GM23248 (cell line): ENCODE data around the gene EXOC1L. TPM values are rescaled to one million over a fixed set of nuclear protein-coding genes. Genes with fewer than 3 reads are reported as not detected.
A peak's percentile ranks its signal among the peaks of the same experiment; 100 is the strongest.
"Not testable (repeated sequence)": the region's sequence is repeated elsewhere in the genome, so short reads cannot be mapped to it uniquely, and the experiment has no call there.

Source experiments
- DNase-seq: peaks from one replicate; pipeline ENCODE4 v3.0.0-alpha.2; 2015
- H2AFZ ChIP-seq: fragments of 200-600 bp; sonication (generic); 2 replicates; pipeline ENCODE4 v1.6.1; 2016; ENCODE audit warnings: antibody characterized with exemption
- H3F3A ChIP-seq: fragments of 200-600 bp; sonication (generic); 2 replicates; pipeline ENCODE4 v1.6.1; 2016; ENCODE audit warnings: mild to moderate bottlenecking, antibody characterized with exemption, mixed run types; ENCODE audit not compliant: insufficient read depth
- H3K27ac ChIP-seq: fragments of 200-600 bp; sonication (generic); 2 replicates; pipeline ENCODE4 v1.5.1; 2016; ENCODE audit warnings: mild to moderate bottlenecking
- H3K27me3 ChIP-seq: fragments of 200-600 bp; sonication (generic); replicated peaks from 2 replicates; pipeline ENCODE4 v1.6.1; 2016; ENCODE audit warnings: mild to moderate bottlenecking; ENCODE audit not compliant: insufficient read depth
- H3K36me3 ChIP-seq: fragments of 200-600 bp; sonication (generic); 2 replicates; pipeline ENCODE4 v1.6.1; 2016; ENCODE audit warnings: low read depth, mild to moderate bottlenecking
- H3K4me1 ChIP-seq: fragments of 200-600 bp; sonication (generic); 2 replicates; pipeline ENCODE4 v1.6.1; 2016; ENCODE audit warnings: mild to moderate bottlenecking; ENCODE audit not compliant: insufficient read depth
- H3K4me2 ChIP-seq: fragments of 200-600 bp; sonication (generic); one replicate; pipeline ENCODE4 v1.6.1; 2016; ENCODE audit warnings: mild to moderate bottlenecking; ENCODE audit not compliant: unreplicated experiment
- H3K4me3 ChIP-seq: fragments of 200-600 bp; sonication (generic); 2 replicates; pipeline ENCODE4 v1.5.1; 2016; ENCODE audit warnings: mild to moderate bottlenecking
- H3K79me2 ChIP-seq: fragments of 200-600 bp; sonication (generic); 2 replicates; pipeline ENCODE4 v1.6.1; 2016; ENCODE audit warnings: mild to moderate bottlenecking; ENCODE audit not compliant: insufficient read depth
- H3K9ac ChIP-seq: fragments of 200-600 bp; sonication (generic); 2 replicates; pipeline ENCODE4 v1.6.1; 2016; ENCODE audit warnings: mild to moderate bottlenecking
- H3K9me2 ChIP-seq: fragments of 200-600 bp; sonication (generic); 2 replicates; pipeline ENCODE4 v1.6.1; 2016; ENCODE audit warnings: mixed run types, mild to moderate bottlenecking, moderate library complexity; ENCODE audit not compliant: insufficient read depth
- H3K9me3 ChIP-seq: fragments of 200-600 bp; sonication (generic); one replicate; pipeline ENCODE4 v1.6.1; 2017; ENCODE audit warnings: low read depth
- H4K20me1 ChIP-seq: fragments of 200-600 bp; sonication (generic); 2 replicates; pipeline ENCODE4 v1.6.0; 2016; ENCODE audit not compliant: insufficient read depth
- EZH2 ChIP-seq: fragments of 200-600 bp; sonication (generic); IDR thresholded peaks from 2 replicates; pipeline ENCODE4 v1.6.1; 2018; ENCODE audit warnings: antibody characterized with exemption, mild to moderate bottlenecking; ENCODE audit not compliant: insufficient read depth, poor library complexity, severe bottlenecking
- EZH2phosphoT487 ChIP-seq: fragments of 200-600 bp; sonication (generic); IDR thresholded peaks from 2 replicates; pipeline ENCODE4 v1.6.1; 2018; ENCODE audit warnings: antibody characterized with exemption, moderate library complexity, mild to moderate bottlenecking, low read depth; ENCODE audit not compliant: insufficient read depth
- WGBS, 2 experiments: methylation state at CpG; one replicate each; pipeline ENCODE4 v1.1.6; 2015 to 2017; ENCODE audit warnings: low lambda C conversion rate in 2 of 2, low coverage in 1 of 2; ENCODE audit errors: missing lambda C conversion rate in 2 of 2; 5-methylcytosine and 5-hydroxymethylcytosine counted together
- in situ Hi-C: fragments of 300-500 bp; cut with MboI; formaldehyde crosslinking; loops from 2 replicates; pipeline ENCODE4 v1.15.0; 2020
- polyA plus RNA-seq: library from polyadenylated mRNA; unstranded; fragments of >200 nt; fragmentation: Nextera tagmentation; extraction: Ambion mirVana; gene quantifications from 2 replicates; pipeline ENCODE4 v1.2.1, GENCODE V29; 2016
- total RNA-seq: library from RNA; depleted of rRNA; stranded (reverse); fragments of >200 nt; shearing (Covaris generic); gene quantifications from 2 replicates; pipeline ENCODE4 v1.2.3, GENCODE V29; 2014

Gene EXOC1L
- total and polyA plus RNA-seq, 2 experiments from 2014 or later: not detected

- no peak overlapping the region for H3K27ac ChIP-seq
- no peaks in the 10 kb centered on the region for H3K79me2 ChIP-seq
- no peaks in the 10 kb centered on the region for H3K36me3 ChIP-seq
- H3K9me3 ChIP-seq: no peaks in the 10 kb centered on the region
- no peak overlapping the region for H2AFZ ChIP-seq
- no peak overlapping the region for H3K4me3 ChIP-seq
- 2 to 12% methylated on average over 1 of the region's 1 CpG for WGBS, 2 experiments
- in situ Hi-C loops: no loop called here
- no peaks in the 10 kb centered on the region for H3F3A ChIP-seq
- H3K27me3 ChIP-seq: no peaks in the 10 kb centered on the region
- TF ChIP-seq EZH2 (no peak), EZH2phosphoT487 (no peak)
- no peak overlapping the region for H3K9ac ChIP-seq
- no peaks in the 10 kb centered on the region for H3K4me1 ChIP-seq
- H3K9me2 ChIP-seq: no peaks in the 10 kb centered on the region
- no peaks in the 10 kb centered on the region for H4K20me1 ChIP-seq
- DNase-seq: no peak
- no peak overlapping the region for H3K4me2 ChIP-seq
These were observed 18.3 kb downstream of the EXOC1L start for GRCh38 chr4:55837903-55838302.

- Histone ChIP-seq H4K20me1 (no peaks in the 10 kb centered on the region), H3K27me3 (no peaks in the 10 kb centered on the region), H3K4me2 (no peak overlapping the region), H3K79me2 (no peaks in the 10 kb centered on the region), H3F3A (no peaks in the 10 kb centered on the region), H3K9me2 (no peaks in the 10 kb centered on the region), H3K4me1 (no peaks in the 10 kb centered on the region), H3K9me3 (no peaks in the 10 kb centered on the region), H3K4me3 (no peak overlapping the region), H3K9ac (no peak overlapping the region), H3K36me3 (no peaks in the 10 kb centered on the region), H2AFZ (no peak overlapping the region), H3K27ac (no peak overlapping the region)
- in situ Hi-C loops: no loop called here
- TF ChIP-seq EZH2: no peak
- TF ChIP-seq EZH2phosphoT487: no peak
- 18 to 23% methylated on average over 1 of the region's 1 CpG for WGBS, 2 experiments
- DNase-seq: peak; percentile 19
These were observed 18.8 kb downstream of the EXOC1L start for GRCh38 chr4:55838356-55838755.

GRCh38 chr4:55838952-55839351, 19.4 kb downstream of the EXOC1L start:
- H4K20me1 ChIP-seq: no peaks in the 10 kb centered on the region
- no peaks in the 10 kb centered on the region for H3F3A ChIP-seq
- no peak overlapping the region for H3K4me2 ChIP-seq
- no peak overlapping the region for H3K27ac ChIP-seq
- H3K27me3 ChIP-seq: no peaks in the 10 kb centered on the region
- in situ Hi-C loops: no loop called here
- no peak overlapping the region for H3K9ac ChIP-seq
- H3K4me3 ChIP-seq: no peak overlapping the region
- no peaks in the 10 kb centered on the region for H3K4me1 ChIP-seq
- no peak overlapping the region for H2AFZ ChIP-seq
- H3K9me3 ChIP-seq: no peaks in the 10 kb centered on the region
- H3K79me2 ChIP-seq: no peaks in the 10 kb centered on the region
- TF ChIP-seq EZH2phosphoT487 (no peak), EZH2 (no peak)
- no peaks in the 10 kb centered on the region for H3K9me2 ChIP-seq
- no peak for DNase-seq
- H3K36me3 ChIP-seq: no peaks in the 10 kb centered on the region

- no peaks in the 10 kb centered on the region for H3K9me3 ChIP-seq
- 26 to 29% methylated on average over 1 of the region's 1 CpG for WGBS, 2 experiments
- in situ Hi-C loops: no loop called here
These were observed 21.4 kb downstream of the EXOC1L start for GRCh38 chr4:55840956-55841355.

GRCh38 chr4:55841373-55842239, 22.0 kb downstream of the EXOC1L start:
- WGBS, 2 experiments: 59 to 65% methylated on average over 18 to 20 of the region's 22 CpGs
- H3K9ac ChIP-seq, H3K4me2 ChIP-seq, H3K27me3 ChIP-seq, H3K4me3 ChIP-seq, H3F3A ChIP-seq, H4K20me1 ChIP-seq, H3K36me3 ChIP-seq, H2AFZ ChIP-seq, H3K4me1 ChIP-seq, H3K27ac ChIP-seq, in situ Hi-C loops, H3K9me2 ChIP-seq, H3K9me3 ChIP-seq, H3K79me2 ChIP-seq, DNase-seq: not testable (repeated sequence)

More at GRCh38 chr4:55840956-55841355, 21.4 kb downstream of the EXOC1L start:
- Histone ChIP-seq H3K9me2 (no peaks in the 10 kb centered on the region), H3K4me2 (no peak overlapping the region), H3F3A (no peaks in the 10 kb centered on the region), H3K27me3 (no peaks in the 10 kb centered on the region), H2AFZ (no peak overlapping the region), H4K20me1 (no peaks in the 10 kb centered on the region), H3K4me3 (no peak overlapping the region), H3K27ac (no peak overlapping the region), H3K9ac (no peak overlapping the region), H3K4me1 (no peaks in the 10 kb centered on the region), H3K79me2 (no peaks in the 10 kb centered on the region), H3K36me3 (no peaks in the 10 kb centered on the region)
- TF ChIP-seq EZH2phosphoT487: no peak
- TF ChIP-seq EZH2: no peak
- no peak for DNase-seq

GRCh38 chr4:55842312-55842711, 22.7 kb downstream of the EXOC1L start:
- WGBS, 2 experiments: 44% methylated on average over 10 of the region's 10 CpGs
- H3K36me3 ChIP-seq, DNase-seq, H2AFZ ChIP-seq, H3K27me3 ChIP-seq, H3K9me2 ChIP-seq, H3F3A ChIP-seq, in situ Hi-C loops, H3K27ac ChIP-seq, H4K20me1 ChIP-seq, H3K4me3 ChIP-seq, H3K79me2 ChIP-seq, H3K4me1 ChIP-seq, H3K9me3 ChIP-seq, H3K4me2 ChIP-seq, H3K9ac ChIP-seq: not testable (repeated sequence)
